HG02885 (cell line): ENCODE data around the gene PSMD5.

Source experiments
- ATAC-seq: cut with Tn5 transposase; IDR thresholded peaks from one replicate; pipeline ENCODE4 v1.9.1; 2021; ENCODE audit warnings: mild to moderate bottlenecking; ENCODE audit not compliant: unreplicated experiment, poor library complexity

Gene PSMD5

DNA sequence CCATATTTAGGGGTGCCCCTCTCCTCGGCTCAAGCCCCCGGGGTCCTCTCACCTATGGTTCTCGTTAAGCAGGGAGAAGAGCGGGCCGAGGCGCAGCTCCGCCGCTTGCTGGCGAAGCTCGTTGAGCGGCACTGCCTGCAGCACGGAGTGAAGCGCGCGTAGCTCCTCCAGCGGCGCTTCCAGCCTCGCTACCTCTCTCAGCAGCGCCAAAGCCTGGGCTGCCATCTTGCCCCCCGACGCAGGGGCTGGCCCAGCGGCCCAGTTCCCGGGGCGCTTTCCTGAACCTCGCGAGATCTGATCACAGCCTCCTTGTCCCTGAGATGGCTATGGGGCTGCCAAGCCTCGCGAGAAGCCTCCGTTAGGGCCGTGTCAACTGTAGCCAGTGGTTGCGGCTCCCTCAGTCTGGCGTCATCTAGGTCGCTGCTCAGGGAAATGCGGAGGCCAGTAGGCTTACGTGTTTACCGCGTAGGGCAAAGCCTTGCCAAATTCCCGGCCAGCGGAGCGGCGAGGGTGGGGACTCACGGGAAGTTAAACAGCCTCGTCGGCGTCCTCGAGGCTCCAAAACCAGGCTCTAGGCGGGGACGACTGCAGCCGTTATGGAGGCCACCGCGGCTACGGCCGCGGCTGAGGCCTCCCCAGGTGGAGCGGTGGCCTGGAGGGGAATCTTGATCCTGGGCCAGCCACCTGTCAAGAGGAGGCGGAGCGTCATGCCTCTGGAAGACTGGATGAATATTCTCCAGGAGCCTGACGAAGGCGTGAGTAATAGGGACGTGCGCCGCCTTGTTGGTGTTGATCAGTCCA lies at the start of gene PSMD5:
Gene PSMD5, minus strand, starts transcription at position 238 of the 801 bp plus-strand sequence. Its CDS starts 13 bp downstream, at position 225.
- ATAC-seq, result peak; percentile 99

- peak; percentile 36 for ATAC-seq
These were observed 49.4 kb upstream of the PSMD5 start for GRCh38 chr9:120891884-120892747.

DNA sequence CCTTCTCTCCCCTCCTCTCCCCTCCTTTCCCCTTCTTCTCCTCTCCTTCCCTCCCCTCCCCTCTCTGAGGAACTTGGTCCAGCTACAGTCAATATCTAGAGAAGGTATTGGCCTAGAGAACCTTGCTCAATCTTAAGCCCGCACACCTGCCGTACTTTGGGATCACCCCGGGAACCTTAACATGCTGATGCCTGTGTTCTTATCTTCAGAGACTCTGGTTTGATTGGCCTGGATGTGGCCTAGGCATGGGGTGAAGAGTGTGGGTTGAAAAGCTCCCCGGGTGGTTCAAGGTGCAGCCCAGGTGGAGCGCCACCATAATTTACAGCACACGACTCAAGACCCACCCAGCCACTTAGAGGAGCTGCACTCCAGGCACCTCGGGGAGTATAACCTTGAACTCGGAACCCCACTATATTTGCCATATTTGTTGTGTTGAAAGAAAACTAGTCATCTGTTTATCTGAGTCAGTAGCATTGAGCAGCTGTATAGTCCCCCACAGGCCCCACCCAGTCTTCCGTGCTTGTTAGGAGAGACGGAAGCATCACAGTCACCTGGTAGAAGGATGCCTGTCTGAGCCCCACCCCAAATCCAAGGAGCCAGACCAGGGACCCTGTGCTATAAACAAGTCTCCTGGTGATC lies 48.6 kb upstream of the PSMD5 start:
- no peak for ATAC-seq

- ATAC-seq, result no peak
These were observed 47.9 kb upstream of the PSMD5 start for GRCh38 chr9:120890320-120891244.

- ATAC-seq, result no peak
These were observed 47.0 kb upstream of the PSMD5 start for GRCh38 chr9:120889606-120890271.

DNA sequence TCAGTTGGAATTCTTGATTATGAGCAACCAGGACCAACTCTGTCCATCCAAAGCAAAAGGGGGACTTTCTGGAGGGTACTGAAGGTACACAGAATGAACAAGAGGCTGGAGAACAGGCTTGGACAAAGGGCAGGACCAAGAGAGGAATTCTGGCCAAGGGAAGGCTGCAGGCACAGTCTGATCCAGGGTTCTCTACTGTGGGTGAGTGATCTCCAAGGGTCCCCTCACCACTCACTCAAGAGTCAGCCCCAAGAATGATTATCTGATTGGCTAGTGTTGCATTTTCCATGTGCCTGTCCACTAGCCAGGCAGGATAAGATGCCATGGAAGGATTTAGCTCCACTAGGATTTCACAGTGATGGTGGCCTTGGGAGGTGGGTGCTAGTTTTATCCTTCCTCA lies 45.9 kb upstream of the PSMD5 start:
- no peak for ATAC-seq

GRCh38 chr9:120886490-120886967 lies 43.8 kb upstream of the PSMD5 start:
- no peak for ATAC-seq

GRCh38 chr9:120885958-120886357 lies 43.2 kb upstream of the PSMD5 start:
- no peak for ATAC-seq

- ATAC-seq, result no peak
These were observed 42.7 kb upstream of the PSMD5 start for GRCh38 chr9:120885457-120885856.

GRCh38 chr9:120883608-120883996 lies 40.9 kb upstream of the PSMD5 start:
- no peak for ATAC-seq

- no peak for ATAC-seq
These were observed 40.3 kb upstream of the PSMD5 start for GRCh38 chr9:120882935-120883607.

GRCh38 chr9:120879446-120879845 lies 36.7 kb upstream of the PSMD5 start:
- ATAC-seq, result no peak

- ATAC-seq, result no peak
These were observed 35.7 kb upstream of the PSMD5 start for GRCh38 chr9:120878188-120879130.

- ATAC-seq, result peak; percentile 39
These were observed 34.7 kb upstream of the PSMD5 start for GRCh38 chr9:120877276-120878034.

DNA sequence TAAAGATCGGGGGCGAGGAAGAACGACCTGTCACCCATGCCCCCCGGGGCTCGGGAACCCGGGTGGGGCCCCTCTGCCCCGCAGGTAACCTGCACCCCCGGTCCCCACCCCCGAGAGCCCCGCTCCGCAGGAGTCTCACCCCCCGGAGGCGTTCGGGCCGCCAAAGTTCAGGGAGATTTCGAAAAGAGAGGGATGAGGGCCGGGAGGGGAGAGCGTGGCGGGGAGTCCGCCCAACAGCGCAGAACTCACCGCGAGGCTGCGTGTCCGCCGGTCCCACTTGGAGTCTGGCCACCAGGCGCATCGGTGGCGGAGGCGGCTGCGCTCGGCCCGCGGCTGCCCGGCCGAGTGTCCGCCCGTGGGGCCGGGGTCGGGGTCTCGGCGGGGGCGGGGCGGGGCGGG lies 34.1 kb upstream of the PSMD5 start, which contains the start of gene PHF19:
Gene PHF19, minus strand, starts transcription at position 347 of the 399 bp plus-strand sequence. CDS start 2,447 bp downstream, outside the sequence.
- peak; percentile 13 for ATAC-seq

DNA sequence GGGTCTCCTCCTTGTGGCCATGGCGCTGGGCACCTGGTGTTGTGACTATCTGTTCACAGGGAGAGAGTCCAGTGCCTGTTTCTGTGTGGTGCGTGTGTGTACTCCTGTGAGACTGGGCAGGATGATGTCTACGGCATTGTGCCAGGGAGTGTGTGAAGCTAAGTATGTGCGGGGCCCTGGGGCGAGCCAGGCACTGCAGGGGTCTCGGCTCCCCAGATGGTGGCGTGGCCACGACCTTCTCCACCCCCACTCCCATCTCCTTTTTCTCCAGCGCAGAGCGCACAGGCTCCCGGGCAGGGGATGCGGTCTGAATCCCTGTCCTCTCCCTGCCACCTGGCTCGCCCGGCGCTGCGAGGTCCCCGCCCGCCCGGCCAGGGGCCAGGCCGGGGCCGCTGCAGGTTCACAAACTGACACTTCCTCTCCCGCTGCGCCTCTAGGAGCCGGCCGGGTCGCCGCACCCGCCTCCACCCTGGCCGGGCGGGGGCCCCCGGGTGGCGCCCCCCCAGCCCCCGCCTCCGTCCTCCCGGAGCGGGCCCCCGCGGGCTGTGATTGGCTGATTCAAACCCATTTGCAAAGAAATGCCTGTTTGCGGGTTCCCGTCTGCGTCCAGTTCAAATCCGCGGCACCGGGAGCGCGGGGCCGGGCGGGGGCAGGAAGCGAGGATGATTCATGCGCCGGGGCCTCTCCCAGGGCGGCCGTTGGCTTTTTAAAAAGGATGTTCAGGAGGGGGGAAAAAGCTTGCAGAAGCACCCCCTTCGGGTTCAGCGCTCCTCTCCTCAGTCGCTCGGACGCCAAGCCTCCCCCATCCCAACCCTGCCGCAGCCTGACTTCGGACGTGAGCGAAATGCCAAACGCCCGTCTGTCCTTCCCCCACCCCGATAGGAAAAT lies 33.5 kb upstream of the PSMD5 start:
- peak; percentile 62 for ATAC-seq
